ENCODE results near the gene INSYN1.

DNA sequence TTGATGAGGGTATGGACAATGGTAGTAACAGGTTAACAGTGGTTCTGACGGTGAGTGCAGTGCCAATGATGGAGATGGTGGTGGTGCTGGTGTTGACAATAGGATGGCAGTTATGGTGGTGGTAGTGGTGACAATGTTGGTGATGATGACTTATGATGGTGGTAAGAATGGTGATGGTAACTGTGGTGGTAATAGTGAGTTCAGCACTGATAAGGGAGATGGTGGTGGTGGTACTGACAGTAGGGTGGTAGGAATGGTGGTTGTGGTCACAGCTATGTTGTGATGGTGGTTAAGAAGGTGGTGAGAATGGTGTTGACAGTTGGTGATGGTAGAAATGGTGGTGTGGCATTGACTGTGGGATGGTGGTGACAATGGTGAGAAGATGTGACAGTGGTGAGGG is 13.4 kb upstream of the INSYN1 start:
- TF ChIP-seq CTCF (IDR thresholded peaks at IDR 0.05) (no peak), POLR2AphosphoS5 (IDR thresholded peaks at IDR 0.05) (no peak), EP300 (IDR thresholded peaks at IDR 0.05) (no peak)
